GM18505 (cell line): ENCODE results near the gene KCNMA1.

ENCODE experiments used
- ATAC-seq: cut with Tn5 transposase; IDR thresholded peaks from one replicate; pipeline ENCODE4 v1.9.1; 2021; ENCODE audit not compliant: unreplicated experiment
- POLR2A ChIP-seq: IDR thresholded peaks from 4 replicates; pipeline ENCODE4 v1.6.1; 2011; ENCODE audit warnings: borderline replicate concordance; ENCODE audit not compliant: insufficient read depth, insufficient read length; ENCODE audit errors: extremely low read depth

Gene KCNMA1

DNA sequence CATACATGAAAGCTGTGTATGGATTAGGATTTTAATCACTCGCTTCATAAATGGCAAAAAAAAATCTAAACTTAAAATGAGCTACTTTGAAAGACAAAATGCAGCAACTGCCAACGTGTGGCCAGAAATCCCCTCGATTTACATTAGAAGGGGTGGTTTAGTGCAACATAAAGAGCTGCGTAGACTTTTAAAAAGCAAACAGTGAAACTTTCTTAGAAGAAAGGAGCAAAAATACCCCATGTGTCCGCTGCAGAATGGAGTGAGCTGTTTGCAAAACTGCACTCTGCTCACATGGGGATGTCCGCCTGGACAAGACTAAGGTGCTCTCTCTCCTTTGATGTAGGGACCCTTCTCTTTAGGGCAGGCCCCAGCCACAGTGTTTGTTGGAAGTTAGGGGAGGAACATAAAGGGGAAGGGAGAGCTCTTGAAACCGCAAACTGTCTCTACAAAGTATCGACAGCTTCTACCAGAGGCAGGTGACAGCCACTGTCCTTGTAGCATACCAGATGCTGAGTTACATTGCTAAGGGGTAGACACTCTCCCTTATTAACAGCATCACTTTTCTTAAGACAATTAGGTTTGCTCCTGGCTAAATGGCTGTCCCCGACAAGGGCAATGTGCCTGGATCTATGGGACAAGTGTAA lies 528.1 kb downstream of the KCNMA1 start:
- TF ChIP-seq POLR2A, result no peak
- ATAC-seq, result no peak

DNA sequence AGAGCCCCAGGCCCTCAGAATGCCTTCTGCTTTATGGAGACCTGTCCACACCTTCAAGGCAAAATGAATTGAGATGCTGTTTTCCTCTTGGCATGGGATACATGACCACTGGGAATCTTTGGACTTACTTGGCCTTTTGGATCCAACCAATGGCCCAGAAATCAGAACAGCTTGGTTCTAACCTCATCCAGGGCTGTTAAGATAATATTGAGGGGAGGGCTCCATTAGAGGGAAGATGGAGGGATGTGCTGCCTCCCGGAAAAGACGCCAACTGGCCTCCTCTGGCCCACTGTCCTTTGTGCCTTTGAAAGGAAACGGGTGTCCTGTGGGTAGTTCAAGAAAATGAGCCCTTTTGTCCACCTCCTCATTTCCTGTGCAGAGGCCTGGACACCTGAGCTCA lies 530.9 kb downstream of the KCNMA1 start:
- TF ChIP-seq POLR2A, result no peak
- ATAC-seq, result no peak

DNA sequence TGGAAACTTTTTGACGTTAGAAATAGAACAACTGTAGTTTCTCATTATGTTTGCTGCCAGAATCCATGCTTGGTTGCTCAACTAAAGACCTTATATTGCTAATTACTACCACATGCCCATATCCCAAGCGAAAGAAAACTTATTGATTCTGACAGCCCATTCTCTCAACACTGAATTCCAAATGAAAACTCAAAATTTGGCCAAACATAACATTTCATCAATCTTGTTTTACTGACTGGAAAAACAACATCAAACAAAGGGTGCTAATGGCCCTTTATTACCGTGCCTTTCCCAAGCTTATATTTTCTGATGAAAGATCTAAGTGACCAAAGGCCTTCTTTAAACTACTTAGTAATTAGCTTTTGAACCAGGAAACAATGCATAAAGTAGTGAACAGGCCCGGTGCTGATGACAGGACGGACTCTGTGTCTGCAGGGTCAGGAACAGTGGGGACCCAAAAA lies 531.8 kb downstream of the KCNMA1 start:
- no peak for TF ChIP-seq POLR2A
- no peak for ATAC-seq

DNA sequence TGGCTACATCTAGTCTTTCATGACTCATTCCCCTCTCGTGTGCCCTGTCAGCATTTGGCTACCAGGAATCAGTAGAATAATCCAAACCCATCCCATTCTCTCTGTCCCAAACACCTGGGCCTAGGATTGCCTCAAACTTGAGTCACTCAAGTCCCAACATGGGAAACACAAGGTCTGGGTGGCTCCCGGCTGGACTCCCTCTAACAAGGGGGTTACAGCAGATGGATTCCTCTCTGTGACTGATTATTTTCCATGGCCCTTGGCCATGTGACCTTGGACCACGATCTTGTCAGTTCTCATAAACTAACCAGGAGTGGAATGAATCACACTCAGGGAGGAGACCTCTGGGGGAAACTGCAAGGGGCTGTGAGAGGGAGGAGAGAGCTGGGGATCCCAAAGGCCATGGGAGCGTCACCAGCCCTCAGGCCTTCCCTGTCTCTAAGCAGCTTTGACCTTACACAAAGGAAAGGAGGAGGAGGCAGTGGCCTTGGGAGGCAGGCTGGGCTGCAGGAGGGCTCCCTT lies 533.1 kb downstream of the KCNMA1 start:
- ATAC-seq, result no peak
- TF ChIP-seq POLR2A, result no peak

DNA sequence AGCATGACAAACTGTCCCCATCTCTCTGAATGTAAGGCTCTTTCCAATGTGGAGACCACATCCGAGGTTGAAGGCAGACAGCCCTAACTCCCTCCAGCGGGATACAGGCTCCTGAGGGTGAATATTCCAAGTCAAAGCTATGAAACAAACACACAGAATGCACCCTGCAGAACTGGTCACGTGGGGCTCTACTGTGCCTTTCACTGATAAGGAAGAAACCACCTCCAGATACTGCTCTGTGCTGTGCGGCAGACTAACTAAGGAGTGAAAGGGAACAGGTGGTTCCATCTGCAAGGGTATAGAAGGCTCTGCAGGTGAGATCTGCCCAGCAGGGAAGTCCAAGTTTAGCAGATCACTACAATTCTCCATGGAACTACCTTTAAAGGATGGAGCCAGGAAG lies 534.4 kb downstream of the KCNMA1 start:
- TF ChIP-seq POLR2A, result no peak
- ATAC-seq, result no peak

DNA sequence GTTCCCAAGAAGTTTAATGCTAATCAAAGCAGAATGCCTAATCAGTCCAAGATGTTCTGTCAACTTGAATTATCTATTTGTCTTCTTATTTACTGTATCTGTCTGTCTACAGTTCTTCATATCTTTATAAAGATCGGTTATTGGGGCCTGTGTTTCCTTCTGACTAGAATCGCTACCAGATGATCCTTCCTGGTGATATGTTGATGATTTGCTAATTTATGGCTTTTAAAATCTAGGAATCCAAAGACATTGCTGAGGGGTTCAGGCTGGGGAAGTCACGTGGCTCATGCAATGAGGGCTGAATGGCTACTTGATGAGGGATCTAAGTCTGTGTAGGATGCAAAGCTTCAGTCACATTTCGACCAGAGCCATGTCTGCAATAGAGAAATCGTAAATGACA lies 536.3 kb downstream of the KCNMA1 start:
- TF ChIP-seq POLR2A, result no peak
- ATAC-seq, result no peak

DNA sequence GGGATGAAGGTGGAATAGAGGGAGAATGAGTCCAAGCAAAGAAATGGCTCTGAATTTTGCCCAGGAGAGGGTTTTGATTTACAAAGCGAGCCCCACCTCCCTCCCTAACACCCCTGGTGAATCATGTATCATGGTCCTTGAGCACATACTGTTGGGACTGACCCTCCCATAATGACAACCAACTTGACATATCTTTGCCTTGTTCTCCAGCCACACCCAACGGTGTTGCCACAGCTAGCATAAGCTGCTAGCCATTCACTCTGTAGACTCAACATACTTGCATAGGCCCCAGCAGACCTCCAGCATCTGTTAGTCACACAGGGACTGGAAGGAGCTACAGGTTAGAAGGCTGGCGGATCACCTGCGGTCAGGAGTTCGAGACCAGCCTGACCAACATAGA lies 538.5 kb downstream of the KCNMA1 start:
- TF ChIP-seq POLR2A, result no peak
- no peak for ATAC-seq

DNA sequence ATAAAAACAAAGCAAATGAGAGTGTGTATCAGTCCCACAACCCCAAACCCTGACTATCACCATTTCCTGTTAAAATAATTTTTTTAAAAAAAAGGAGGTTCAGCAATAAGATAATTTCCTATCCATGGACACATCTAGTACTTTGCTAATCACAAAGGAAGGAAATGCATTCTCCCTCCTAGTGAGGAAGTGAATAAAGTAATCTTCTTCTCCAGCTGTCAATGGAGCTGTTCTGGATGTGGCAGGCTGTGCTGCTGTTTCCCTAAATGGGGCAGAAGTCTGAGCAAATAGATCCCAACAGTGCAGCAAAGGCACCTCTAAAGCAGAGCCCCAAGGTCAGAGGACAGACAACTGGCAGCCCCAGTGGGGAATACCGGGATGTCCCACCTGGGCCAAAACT lies 540.0 kb downstream of the KCNMA1 start:
- TF ChIP-seq POLR2A, result no peak
- no peak for ATAC-seq

DNA sequence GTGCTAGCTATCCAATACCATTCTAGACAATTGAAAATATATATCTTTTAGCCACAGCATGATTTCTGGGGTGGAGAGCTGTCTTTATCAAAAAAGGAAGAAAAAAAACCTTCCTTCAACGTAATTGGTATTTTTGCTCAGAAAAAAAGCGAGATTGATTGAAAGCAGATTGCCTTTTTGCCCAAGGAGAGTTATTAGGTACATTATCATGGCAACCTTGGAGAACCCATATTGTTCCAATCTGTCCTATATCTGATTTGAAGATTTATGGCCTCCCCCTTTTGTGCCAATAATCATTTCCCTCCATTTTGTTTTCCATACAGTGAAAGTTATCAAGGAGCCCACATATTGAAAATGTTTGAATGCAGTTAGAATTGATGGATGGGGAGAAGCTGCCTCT lies 544.5 kb downstream of the KCNMA1 start:
- ATAC-seq, result no peak
- no peak for TF ChIP-seq POLR2A

DNA sequence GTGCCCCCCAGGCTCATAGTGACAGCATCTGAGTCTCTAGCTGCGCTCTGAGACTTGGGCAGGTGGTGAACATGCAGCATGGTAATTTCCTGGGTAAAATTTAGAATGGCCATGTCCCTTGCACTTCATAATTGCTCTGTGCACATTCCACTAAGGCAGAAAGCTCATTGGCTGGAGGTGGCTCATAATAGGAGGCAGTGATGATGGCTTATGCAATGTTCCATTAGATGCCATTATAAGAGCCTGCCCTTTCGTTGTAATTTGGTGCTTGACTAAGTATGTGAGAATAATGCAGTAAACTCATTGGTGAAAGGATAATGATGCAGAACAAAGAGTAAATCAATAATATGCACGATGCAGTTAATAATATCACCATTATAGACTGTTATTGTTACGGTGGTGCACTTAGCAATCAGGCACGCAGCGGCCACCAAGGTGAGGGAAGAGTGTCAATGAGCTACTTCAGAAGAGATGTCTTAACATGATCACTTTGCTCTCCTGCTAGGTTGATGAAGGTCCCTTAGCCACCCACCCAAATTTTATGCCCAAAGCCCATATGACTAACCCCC lies 545.9 kb downstream of the KCNMA1 start:
- no peak for ATAC-seq

DNA sequence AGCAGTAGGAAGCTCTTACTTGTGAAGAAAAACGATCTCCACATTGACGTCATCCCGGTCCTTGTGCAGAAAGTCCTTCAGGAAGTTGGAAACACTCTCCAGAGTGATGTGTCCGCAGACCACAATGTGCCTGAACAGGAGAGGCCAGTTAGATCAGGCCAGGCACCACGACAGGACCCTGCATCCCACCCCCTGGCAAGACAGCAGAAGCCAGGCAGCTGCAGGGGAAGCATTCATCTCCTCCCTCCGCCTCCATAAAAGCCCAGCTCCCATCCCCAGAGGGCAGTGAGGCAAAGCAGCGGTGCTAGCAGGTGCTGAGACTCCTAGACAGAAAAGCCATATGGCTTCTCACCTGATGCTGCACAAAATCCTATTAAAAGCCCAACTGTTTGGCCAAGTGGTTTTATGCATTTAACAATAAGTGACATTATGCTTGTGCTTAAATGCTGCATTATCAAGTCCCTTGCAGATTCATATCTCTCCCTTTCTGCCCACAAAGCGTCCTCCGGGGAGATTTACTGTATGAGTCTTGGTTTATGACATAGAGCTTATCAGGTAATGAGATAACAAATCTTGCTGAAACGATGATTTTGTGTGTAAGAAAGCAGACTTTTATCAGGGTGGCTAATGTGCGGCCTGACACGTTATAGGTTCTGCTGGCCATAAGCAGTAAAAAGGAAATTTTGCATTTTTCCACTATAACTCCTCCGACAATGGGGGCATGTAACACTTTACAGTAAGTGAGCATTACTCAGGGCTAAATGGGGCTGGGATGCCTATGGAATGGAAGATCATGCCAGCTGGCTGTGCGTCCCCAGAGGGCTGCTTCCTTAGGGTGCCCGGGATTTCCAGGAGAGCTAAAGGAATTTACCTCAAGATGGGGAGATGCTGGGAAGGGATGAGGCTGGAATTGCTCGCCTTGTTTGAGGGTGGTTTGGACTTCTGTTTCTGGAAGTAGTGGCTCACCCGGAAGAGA lies 546.9 kb downstream of the KCNMA1 start:
- no peak for TF ChIP-seq POLR2A
- ATAC-seq, result no peak

More for the DNA sequence above, 545.9 kb downstream of the KCNMA1 start:
- no peak for TF ChIP-seq POLR2A

DNA sequence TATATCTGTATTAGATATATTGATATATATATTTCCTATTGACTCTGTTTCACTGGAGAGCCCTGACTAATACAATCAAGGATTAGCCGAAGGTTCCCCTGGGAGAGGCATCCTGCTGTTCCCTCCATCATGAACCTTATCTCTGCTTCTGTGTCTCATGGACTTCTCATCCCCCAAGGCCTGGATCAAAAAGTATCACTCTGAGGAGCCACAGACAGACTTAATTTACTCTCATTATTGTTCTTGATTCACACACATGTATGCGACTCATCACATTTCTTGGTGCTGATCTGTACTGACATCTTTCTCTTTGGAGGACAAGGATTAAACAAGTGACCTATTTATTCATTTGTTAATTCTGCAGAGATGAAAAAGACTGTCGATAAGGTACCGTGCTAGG lies 550.2 kb downstream of the KCNMA1 start:
- no peak for ATAC-seq
- TF ChIP-seq POLR2A, result no peak

DNA sequence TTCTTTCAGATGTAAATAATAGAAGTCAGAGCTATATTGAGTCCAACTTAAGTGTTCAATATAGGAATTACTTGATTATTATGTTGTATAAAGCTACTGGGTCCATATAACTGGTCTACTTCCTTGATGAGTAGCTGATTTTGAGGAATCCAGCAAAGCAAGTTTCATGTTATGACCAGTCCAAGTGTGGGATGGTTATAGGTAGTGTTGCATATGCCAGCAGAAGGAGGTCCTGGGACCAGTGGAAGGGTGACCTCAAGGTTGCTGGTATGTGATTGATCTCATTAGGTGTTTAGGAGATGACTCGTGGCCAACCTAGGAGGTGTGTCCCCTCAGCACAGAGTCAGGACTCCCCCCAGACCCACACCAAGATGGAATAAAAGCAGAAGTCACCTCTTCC lies 551.5 kb downstream of the KCNMA1 start:
- TF ChIP-seq POLR2A, result no peak
- no peak for ATAC-seq

DNA sequence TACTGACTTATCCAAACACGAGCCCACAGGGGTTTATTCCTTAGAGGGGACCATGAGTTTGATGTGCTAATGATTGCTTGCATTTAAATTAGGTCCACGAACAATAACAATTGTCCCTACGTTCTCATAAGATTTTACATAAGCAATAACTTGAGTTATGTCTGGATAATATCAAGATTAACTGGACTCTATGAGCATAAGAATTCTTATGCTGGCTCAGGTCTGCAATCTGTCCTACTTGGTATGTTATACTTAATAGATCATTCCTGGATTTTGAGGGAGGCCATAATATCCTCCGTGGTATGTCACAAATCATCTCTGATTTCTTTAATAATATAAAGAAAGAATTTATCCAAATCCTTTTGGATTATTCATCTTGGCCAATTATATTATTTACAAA lies 552.3 kb downstream of the KCNMA1 start:
- no peak for ATAC-seq
- no peak for TF ChIP-seq POLR2A

DNA sequence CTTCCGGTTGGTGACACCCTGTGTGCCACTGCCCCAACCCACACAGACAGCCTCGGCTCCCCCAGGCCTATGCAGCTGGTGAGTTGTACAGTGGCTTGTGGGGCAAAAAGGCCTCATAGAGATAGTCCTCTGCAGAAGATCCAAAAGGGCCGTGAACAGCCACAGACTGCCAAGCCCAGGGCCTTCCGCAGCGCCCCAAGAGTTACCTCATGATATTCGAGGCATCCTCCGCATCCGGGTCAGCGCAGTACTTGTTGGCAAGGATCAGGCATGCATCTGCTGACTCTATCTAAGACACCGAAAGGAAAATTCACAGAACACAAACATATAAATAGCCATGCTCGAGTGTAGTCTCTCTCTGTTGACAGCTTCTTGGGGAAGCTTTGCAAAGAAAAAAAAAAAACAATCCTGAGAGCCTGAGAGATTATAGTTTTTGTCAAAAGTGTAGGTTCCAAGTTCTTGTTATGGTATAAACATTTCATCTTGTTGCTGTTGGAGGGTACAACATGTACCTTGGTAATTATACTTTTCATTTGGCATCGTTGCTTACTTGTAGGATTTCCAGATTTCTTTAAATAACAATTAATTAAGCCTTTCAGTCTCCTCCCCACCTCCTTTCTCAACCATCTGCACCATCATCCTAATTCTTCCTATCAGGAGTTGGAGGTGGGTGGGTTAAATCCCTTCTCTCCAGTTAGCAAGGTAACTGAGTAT lies 553.0 kb downstream of the KCNMA1 start:
- ATAC-seq, result no peak
- TF ChIP-seq POLR2A, result no peak
